Adrenal gland (tissue), 12 donors: ENCODE measurements around the gene XIRP1. TPM values are rescaled to one million over a fixed set of nuclear protein-coding genes. Genes with fewer than 3 reads are reported as not detected.

ENCODE experiments used
- DNase-seq, 7 donors: peaks; one replicate each; pipeline ENCODE4 v3.0.0-alpha.2; 2019 to 2020
- H3K27ac ChIP-seq, 5 donors: fragments of 200-600 bp; sonication (generic) in 4 of 5; 1 replicate in 3 of 5; 2 replicates in 2 of 5; pipeline versions ENCODE4 v1.5.1 to v1.8.0; 2016 to 2020; ENCODE audit warnings: mild to moderate bottlenecking in 1 of 5
- H3K27me3 ChIP-seq: fragments of 200-600 bp; 2 replicates; pipeline ENCODE4 v1.8.0; 2021
- H3K36me3 ChIP-seq, 2 donors: fragments of 200-600 bp; replicated peaks in 1 of 2; 1 replicate in 1 of 2; 2 replicates in 1 of 2; pipeline versions ENCODE4 v1.5.1 to v1.8.0; 2018 to 2022
- H3K4me1 ChIP-seq, 2 donors: fragments of 200-600 bp; replicated peaks in 1 of 2; 1 replicate in 1 of 2; 2 replicates in 1 of 2; pipeline versions ENCODE4 v1.5.1 to v1.8.0; 2018 to 2021
- H3K4me3 ChIP-seq, 4 donors: fragments of 200-600 bp; sonication (generic) in 3 of 4; one replicate each; pipeline ENCODE4 v1.5.1; 2016 to 2018
- H3K9me3 ChIP-seq, 3 donors: fragments of 200-600 bp; sonication (generic) in 1 of 3; replicated peaks in 1 of 3; 1 replicate in 2 of 3; 2 replicates in 1 of 3; pipeline versions ENCODE4 v1.5.1 to v1.8.0; 2016 to 2021
- POLR2A ChIP-seq, 2 donors: fragments of 450-650 bp; IDR thresholded peaks; one replicate each; pipeline ENCODE4 v1.6.1; 2017; ENCODE audit warnings: antibody characterized with exemption in 2 of 2, mild to moderate bottlenecking in 2 of 2, moderate library complexity in 1 of 2
- WGBS, 4 donors: extraction: QIAGEN DNeasy Blood & Tissue Kit in 2 of 4; methylation state at CpG; one replicate each; pipeline versions ENCODE4 v1.1.5 to v1.1.7; 2013 to 2017; 5-methylcytosine and 5-hydroxymethylcytosine counted together
- intact Hi-C, 2 donors: fragments of 100-400 bp; cut with DNase I; formaldehyde crosslinking; loops; one replicate each; pipeline versions ENCODE4 v1.14.1 to v1.15.0; 2022 to 2023
- polyA plus RNA-seq, 3 donors: library from polyadenylated mRNA; stranded (reverse); fragments of 200-250 nt in 2 of 3; fragments of 350-450 nt in 1 of 3; fragmentation: Illumina TruSeq in 1 of 3; extraction: RNeasy Lipid Tissue Mini Kit (QIAGEN cat#74804) in 1 of 3; gene quantifications; one replicate each; pipeline ENCODE4 v1.2.3, GENCODE V29; 2013 to 2014
- total RNA-seq, 9 donors: library from RNA; depleted of rRNA in 4 of 9; stranded (reverse); fragments of >200 nt in 4 of 9; fragments of 120-200 nt in 1 of 9; fragmentation: NEBNext Ultra II Directional in 1 of 9; extraction: Animal tissue kit (Norgen Biotek cat#: 25700) in 1 of 9; gene quantifications; one replicate each; pipeline versions ENCODE4 v1.1.0 to v1.2.4, GENCODE V29; 2013 to 2023
- TF ChIP-seq, protein P1 (sequence below), 6 experiments: fragments of 450-650 bp in 4 of 6; fragments of 200-600 bp in 2 of 6; sonication (generic) in 1 of 6; IDR thresholded peaks; 1 replicate in 5 of 6; 2 replicates in 1 of 6; pipeline versions ENCODE4 v1.5.1 to v1.8.0; 2016 to 2021; ENCODE audit warnings: antibody characterized with exemption in 6 of 6, mild to moderate bottlenecking in 2 of 6, moderate library complexity in 1 of 6
- donor health status: healthy with polysubstance abuse.
- donor health status: Bipolar disorder and iron deficiency.
- donor health status: DM: yes; HTN: yes; CAD: no.
- donor health status: DM: no; HTN: no; CAD: no.
- donor health status: DM: no; HTN: no; CAD: no.
- donor health status: DM: yes; HTN: yes; CAD: no.

XIRP1 gene
- total and polyA plus RNA-seq, 12 donors, result under 0.01 to 0.48 (median 0.21) TPM; not detected in 6

DNA sequence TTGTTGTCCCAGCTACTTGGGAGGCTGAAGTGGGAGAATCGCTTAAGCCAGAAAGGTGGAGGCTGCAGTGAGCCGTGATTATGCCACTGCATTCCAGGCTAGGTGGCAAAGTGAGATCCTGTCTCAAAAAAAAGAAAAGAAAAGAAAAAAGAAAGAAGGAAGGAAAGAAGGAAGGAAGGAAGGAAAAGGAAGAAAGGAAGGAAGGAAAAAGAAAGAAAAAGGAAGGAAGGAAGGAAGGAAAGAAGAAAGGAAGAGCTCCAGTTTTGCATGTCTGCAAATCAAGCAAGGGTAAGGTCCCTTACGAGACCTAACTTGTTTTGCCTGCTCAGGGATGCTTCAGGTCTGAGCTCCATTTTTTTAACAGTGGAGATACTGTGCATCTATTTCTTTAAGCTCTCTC lies 3.6 kb upstream of the XIRP1 start:
- DNase-seq, result no peak
- intact Hi-C loops, result loop anchor here in 1 of 2 donors (10.0 kb wide), 1 partner anchor 81 kb away; no protein-coding TSS in a partner anchor
- H3K9me3 ChIP-seq, result no peaks in the 10 kb centered on the region
- 72 to 88% (median 81%) methylated on average over 3 of the region's 3 CpGs for WGBS, 4 donors
- H3K4me3 ChIP-seq, result no peak overlapping the region
- no peaks in the 10 kb centered on the region for H3K36me3 ChIP-seq
- TF ChIP-seq POLR2A (IDR thresholded peaks at IDR 0.05), result no peak
- TF ChIP-seq, protein P1, sequence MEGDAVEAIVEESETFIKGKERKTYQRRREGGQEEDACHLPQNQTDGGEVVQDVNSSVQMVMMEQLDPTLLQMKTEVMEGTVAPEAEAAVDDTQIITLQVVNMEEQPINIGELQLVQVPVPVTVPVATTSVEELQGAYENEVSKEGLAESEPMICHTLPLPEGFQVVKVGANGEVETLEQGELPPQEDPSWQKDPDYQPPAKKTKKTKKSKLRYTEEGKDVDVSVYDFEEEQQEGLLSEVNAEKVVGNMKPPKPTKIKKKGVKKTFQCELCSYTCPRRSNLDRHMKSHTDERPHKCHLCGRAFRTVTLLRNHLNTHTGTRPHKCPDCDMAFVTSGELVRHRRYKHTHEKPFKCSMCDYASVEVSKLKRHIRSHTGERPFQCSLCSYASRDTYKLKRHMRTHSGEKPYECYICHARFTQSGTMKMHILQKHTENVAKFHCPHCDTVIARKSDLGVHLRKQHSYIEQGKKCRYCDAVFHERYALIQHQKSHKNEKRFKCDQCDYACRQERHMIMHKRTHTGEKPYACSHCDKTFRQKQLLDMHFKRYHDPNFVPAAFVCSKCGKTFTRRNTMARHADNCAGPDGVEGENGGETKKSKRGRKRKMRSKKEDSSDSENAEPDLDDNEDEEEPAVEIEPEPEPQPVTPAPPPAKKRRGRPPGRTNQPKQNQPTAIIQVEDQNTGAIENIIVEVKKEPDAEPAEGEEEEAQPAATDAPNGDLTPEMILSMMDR (IDR thresholded peaks at IDR 0.05), result no peak
- H3K27ac ChIP-seq, result no peak overlapping the region
- no peaks in the 10 kb centered on the region for H3K27me3 ChIP-seq
- H3K4me1 ChIP-seq, result no peaks in the 10 kb centered on the region

DNA sequence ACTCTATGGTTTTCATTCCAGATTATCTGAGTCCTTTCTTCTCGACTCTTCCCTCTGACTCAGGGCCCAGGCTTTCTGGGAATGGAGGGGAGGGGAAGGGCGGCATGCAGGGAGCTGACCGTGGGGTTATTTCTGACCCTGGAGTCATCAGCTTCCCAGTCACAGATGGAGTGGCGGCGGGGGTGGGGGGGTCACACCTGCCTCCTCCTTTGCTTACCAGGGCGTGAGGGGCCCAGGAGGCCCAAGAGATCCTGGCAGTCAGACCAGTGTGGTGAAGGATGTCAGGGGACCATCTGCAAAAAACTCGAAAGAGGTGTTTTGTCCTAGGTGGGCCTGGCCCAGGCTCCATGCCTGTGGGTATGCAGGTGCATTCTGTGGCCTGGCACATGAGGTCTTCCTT lies 996 bp upstream of the XIRP1 start:
- Histone ChIP-seq H3K4me3 (no peak overlapping the region), H3K9me3 (no peaks in the 10 kb centered on the region), H3K4me1 (no peaks in the 10 kb centered on the region), H3K27me3 (no peaks in the 10 kb centered on the region), H3K36me3 (no peaks in the 10 kb centered on the region), H3K27ac (no peak overlapping the region)
- no peak for DNase-seq
- TF ChIP-seq, protein P1 (IDR thresholded peaks at IDR 0.05), result no peak
- TF ChIP-seq POLR2A (IDR thresholded peaks at IDR 0.05), result no peak
- intact Hi-C loops, result loop anchor here (5.0 to 10.0 kb wide), 2 partner anchors 79 to 94 kb away; no protein-coding TSS in a partner anchor
- WGBS, 4 donors, result 73 to 84% (median 78%) methylated on average over 4 to 7 of the region's 7 CpGs

DNA sequence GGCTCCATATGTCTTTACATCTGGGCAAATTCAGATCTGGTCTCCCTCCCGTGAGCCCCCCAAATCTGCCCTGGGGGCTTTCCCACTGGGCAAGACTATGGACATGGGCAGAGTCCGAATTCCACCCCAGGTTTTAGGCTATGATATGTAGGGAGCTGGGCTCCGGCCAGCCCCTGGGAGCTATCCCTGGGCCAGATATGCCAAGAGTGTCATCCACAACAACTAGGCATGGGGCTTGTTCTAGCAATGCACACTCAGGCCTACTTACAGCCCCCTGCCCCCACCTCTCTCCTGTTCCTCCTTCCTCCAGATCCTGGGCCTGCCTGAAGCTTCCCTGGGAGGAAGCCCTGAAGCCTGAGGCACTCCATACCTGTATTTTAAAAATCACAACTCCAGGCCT lies 622 bp downstream of the XIRP1 start:
- H3K4me3 ChIP-seq, result no peak overlapping the region
- no peak overlapping the region for H3K27ac ChIP-seq
- H3K27me3 ChIP-seq, result no peaks in the 10 kb centered on the region
- 79 to 96% (median 87%) methylated on average over 3 of the region's 3 CpGs for WGBS, 4 donors
- no peak for TF ChIP-seq POLR2A (IDR thresholded peaks at IDR 0.05)
- TF ChIP-seq, protein P1 (IDR thresholded peaks at IDR 0.05), result no peak
- H3K4me1 ChIP-seq, result no peaks in the 10 kb centered on the region
- no peaks in the 10 kb centered on the region for H3K9me3 ChIP-seq
- no peak for DNase-seq
- intact Hi-C loops, result loop anchor here (5.0 to 10.0 kb wide), 2 partner anchors 77 to 96 kb away; no protein-coding TSS in a partner anchor
- no peaks in the 10 kb centered on the region for H3K36me3 ChIP-seq

DNA sequence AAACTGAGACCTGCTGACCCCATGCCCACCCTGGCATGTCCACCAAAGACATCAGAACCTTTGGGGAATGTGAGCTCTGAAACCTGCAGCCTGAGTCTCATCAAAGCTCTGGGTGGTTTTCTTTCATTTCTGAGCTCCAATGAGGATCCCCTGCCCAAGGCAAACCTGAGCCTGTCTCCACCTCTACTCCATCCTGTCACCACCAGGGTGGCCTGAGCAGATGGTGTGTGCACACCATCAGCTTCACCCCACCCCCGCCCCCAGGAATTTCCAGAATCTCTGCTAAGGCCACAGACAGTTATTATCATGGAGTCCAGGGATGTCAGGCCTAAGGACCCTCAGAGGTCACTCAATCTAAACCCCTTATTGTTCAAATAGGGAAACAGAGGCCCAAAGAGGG lies 1.3 kb downstream of the XIRP1 start:
- H3K4me3 ChIP-seq, result no peak overlapping the region
- TF ChIP-seq POLR2A (IDR thresholded peaks at IDR 0.05), result no peak
- TF ChIP-seq, protein P1 (IDR thresholded peaks at IDR 0.05), result no peak
- DNase-seq, result no peak
- WGBS, 4 donors, result 71 to 100% (median 97%) methylated on average over 1 of the region's 1 CpG
- no peaks in the 10 kb centered on the region for H3K36me3 ChIP-seq
- no peak overlapping the region for H3K27ac ChIP-seq
- H3K27me3 ChIP-seq, result no peaks in the 10 kb centered on the region
- intact Hi-C loops, result loop anchor here (5.0 to 10.0 kb wide), 2 partner anchors 76 to 96 kb away; no protein-coding TSS in a partner anchor
- H3K4me1 ChIP-seq, result no peaks in the 10 kb centered on the region
- no peaks in the 10 kb centered on the region for H3K9me3 ChIP-seq
